ACC112 (cell line): ENCODE results near the gene DDX41.

Source experiments
- H2AFZ ChIP-seq: fragments of 200-600 bp; sonication (generic); one replicate; pipeline ENCODE4 v1.6.0; 2017; ENCODE audit warnings: antibody characterized with exemption, low read length; ENCODE audit not compliant: unreplicated experiment
- H3K27ac ChIP-seq: fragments of 200-600 bp; sonication (generic); 2 replicates; pipeline ENCODE4 v1.5.1; 2014; ENCODE audit warnings: low read depth, mild to moderate bottlenecking, antibody characterized with exemption, low read length, moderate library complexity
- H3K27me3 ChIP-seq: fragments of 200-600 bp; sonication (generic); 2 replicates; pipeline ENCODE4 v1.6.1; 2014; ENCODE audit warnings: mild to moderate bottlenecking, antibody characterized with exemption, low read length, moderate library complexity, mixed read lengths; ENCODE audit not compliant: insufficient read depth
- H3K36me3 ChIP-seq: fragments of 200-600 bp; sonication (generic); 2 replicates; pipeline ENCODE4 v1.6.1; 2016; ENCODE audit warnings: mild to moderate bottlenecking, antibody characterized with exemption, low read length, moderate library complexity, mixed read lengths; ENCODE audit not compliant: insufficient read depth
- H3K4me1 ChIP-seq: fragments of 200-600 bp; sonication (generic); one replicate; pipeline ENCODE4 v1.6.1; 2016; ENCODE audit warnings: low read length, mixed read lengths; ENCODE audit not compliant: insufficient read depth, unreplicated experiment, control insufficient read depth
- H3K4me3 ChIP-seq: fragments of 200-600 bp; sonication (generic); 2 replicates; pipeline ENCODE4 v1.5.1; 2014; ENCODE audit warnings: mild to moderate bottlenecking, low read depth, low read length
- H3K79me2 ChIP-seq: fragments of 200-600 bp; sonication (generic); one replicate; pipeline ENCODE4 v1.6.0; 2016; ENCODE audit warnings: low read length; ENCODE audit not compliant: control insufficient read depth, unreplicated experiment, insufficient read depth

DDX41 gene

GRCh38 chr5:177505075-177505474 lies 11.7 kb downstream of the DDX41 start:
- Histone ChIP-seq H3K27me3 (no peaks in the 10 kb centered on the region), H3K36me3 (no peaks in the 10 kb centered on the region), H2AFZ (no peak overlapping the region), H3K79me2 (no peaks in the 10 kb centered on the region), H3K4me3 (no peak overlapping the region), H3K4me1 (peaks cover 8% of the 10 kb centered on the region), H3K27ac (no peak overlapping the region)

GRCh38 chr5:177504086-177505056 lies 12.4 kb downstream of the DDX41 start:
- no peak overlapping the region for H3K27ac ChIP-seq
- peaks cover 8% of the 10 kb centered on the region for H3K4me1 ChIP-seq
- no peaks in the 10 kb centered on the region for H3K36me3 ChIP-seq
- no peaks in the 10 kb centered on the region for H3K27me3 ChIP-seq
- no peaks in the 10 kb centered on the region for H3K79me2 ChIP-seq
- H3K4me3 ChIP-seq, result no peak overlapping the region
- no peak overlapping the region for H2AFZ ChIP-seq

GRCh38 chr5:177503351-177504085 lies 13.2 kb downstream of the DDX41 start:
- H3K36me3 ChIP-seq, result no peaks in the 10 kb centered on the region
- no peak overlapping the region for H2AFZ ChIP-seq
- H3K27ac ChIP-seq, result no peak overlapping the region
- H3K4me1 ChIP-seq, result peaks cover 9% of the 10 kb centered on the region
- no peaks in the 10 kb centered on the region for H3K79me2 ChIP-seq
- no peak overlapping the region for H3K4me3 ChIP-seq
- H3K27me3 ChIP-seq, result no peaks in the 10 kb centered on the region

GRCh38 chr5:177502886-177503285 lies 13.9 kb downstream of the DDX41 start:
- Histone ChIP-seq H3K79me2 (no peaks in the 10 kb centered on the region), H2AFZ (no peak overlapping the region), H3K36me3 (no peaks in the 10 kb centered on the region), H3K27me3 (no peaks in the 10 kb centered on the region), H3K4me3 (no peak overlapping the region), H3K27ac (no peak overlapping the region), H3K4me1 (peaks cover 15% of the 10 kb centered on the region)

- H3K4me3 ChIP-seq, result no peak overlapping the region
Measured at GRCh38 chr5:177501874-177502678, 14.7 kb downstream of the DDX41 start.

GRCh38 chr5:177500685-177501522 lies 15.9 kb downstream of the DDX41 start:
- Histone ChIP-seq H2AFZ (no peak overlapping the region), H3K36me3 (no peaks in the 10 kb centered on the region), H3K27me3 (no peaks in the 10 kb centered on the region), H3K27ac (no peak overlapping the region), H3K79me2 (peaks cover 8% of the 10 kb centered on the region), H3K4me3 (no peak overlapping the region), H3K4me1 (peaks cover 20% of the 10 kb centered on the region)

More at GRCh38 chr5:177501874-177502678, 14.7 kb downstream of the DDX41 start:
- Histone ChIP-seq H3K4me1 (peaks cover 16% of the 10 kb centered on the region), H3K36me3 (no peaks in the 10 kb centered on the region), H3K79me2 (no peaks in the 10 kb centered on the region), H3K27me3 (no peaks in the 10 kb centered on the region), H3K27ac (no peak overlapping the region), H2AFZ (no peak overlapping the region)

GRCh38 chr5:177499842-177500241 lies 16.9 kb downstream of the DDX41 start:
- H3K4me3 ChIP-seq, result no peak overlapping the region
- no peaks in the 10 kb centered on the region for H3K36me3 ChIP-seq
- H3K79me2 ChIP-seq, result peaks cover 12% of the 10 kb centered on the region
- H3K27ac ChIP-seq, result no peak overlapping the region
- no peak overlapping the region for H2AFZ ChIP-seq
- H3K27me3 ChIP-seq, result no peaks in the 10 kb centered on the region
- peaks cover 30% of the 10 kb centered on the region for H3K4me1 ChIP-seq

- Histone ChIP-seq H3K4me1 (peaks cover 45% of the 10 kb centered on the region), H3K79me2 (peaks cover 22% of the 10 kb centered on the region), H3K4me3 (peak overlapping the region; percentile 78), H3K27ac (no peak overlapping the region; the same call in 1 of the 2 replicates), H2AFZ (no peak overlapping the region), H3K36me3 (peaks cover 3% of the 10 kb centered on the region; the same call in 1 of the 2 replicates), H3K27me3 (no peaks in the 10 kb centered on the region)
Measured at GRCh38 chr5:177498013-177498787, 18.6 kb downstream of the DDX41 start.

GRCh38 chr5:177497292-177498012 lies 19.3 kb downstream of the DDX41 start, which contains the start of gene PDLIM7:
PDLIM7 (minus strand) TSS chr5:177497604; CDS start chr5:177496512, 1,092 bp downstream.
- peaks cover 5% of the 10 kb centered on the region; the same call in 1 of the 2 replicates for H3K36me3 ChIP-seq
- H3K4me3 ChIP-seq, result peak within 1 kb of the TSS; percentile 78
- peaks cover 29% of the 10 kb centered on the region for H3K79me2 ChIP-seq
- H2AFZ ChIP-seq, result no peak within 1 kb of the TSS
- peak within 1 kb of the TSS; percentile 82 for H3K27ac ChIP-seq
- peaks cover 50% of the 10 kb centered on the region for H3K4me1 ChIP-seq
- no peaks in the 10 kb centered on the region for H3K27me3 ChIP-seq
